Subcutaneous adipose tissue (tissue), 4 donors: Measurements from ENCODE around the gene SLC12A7. TPM values are rescaled to one million over a fixed set of nuclear protein-coding genes. Genes with fewer than 3 reads are reported as not detected.

ENCODE experiments used
- total RNA-seq, 4 donors: library from RNA; depleted of rRNA; stranded (reverse); fragments of >200 nt; gene quantifications; one replicate each; pipeline ENCODE4 v1.1.0, GENCODE V29; 2016
- TF ChIP-seq, protein P1 (sequence below): fragments of 450-650 bp; IDR thresholded peaks from one replicate; pipeline ENCODE4 v1.5.1; 2016; ENCODE audit warnings: low read depth, mild to moderate bottlenecking, control low read depth, antibody characterized with exemption, moderate library complexity

Gene SLC12A7
- total RNA-seq, 4 donors from 2014 or later = 12.9 to 34.3 (median 20.7) TPM

DNA sequence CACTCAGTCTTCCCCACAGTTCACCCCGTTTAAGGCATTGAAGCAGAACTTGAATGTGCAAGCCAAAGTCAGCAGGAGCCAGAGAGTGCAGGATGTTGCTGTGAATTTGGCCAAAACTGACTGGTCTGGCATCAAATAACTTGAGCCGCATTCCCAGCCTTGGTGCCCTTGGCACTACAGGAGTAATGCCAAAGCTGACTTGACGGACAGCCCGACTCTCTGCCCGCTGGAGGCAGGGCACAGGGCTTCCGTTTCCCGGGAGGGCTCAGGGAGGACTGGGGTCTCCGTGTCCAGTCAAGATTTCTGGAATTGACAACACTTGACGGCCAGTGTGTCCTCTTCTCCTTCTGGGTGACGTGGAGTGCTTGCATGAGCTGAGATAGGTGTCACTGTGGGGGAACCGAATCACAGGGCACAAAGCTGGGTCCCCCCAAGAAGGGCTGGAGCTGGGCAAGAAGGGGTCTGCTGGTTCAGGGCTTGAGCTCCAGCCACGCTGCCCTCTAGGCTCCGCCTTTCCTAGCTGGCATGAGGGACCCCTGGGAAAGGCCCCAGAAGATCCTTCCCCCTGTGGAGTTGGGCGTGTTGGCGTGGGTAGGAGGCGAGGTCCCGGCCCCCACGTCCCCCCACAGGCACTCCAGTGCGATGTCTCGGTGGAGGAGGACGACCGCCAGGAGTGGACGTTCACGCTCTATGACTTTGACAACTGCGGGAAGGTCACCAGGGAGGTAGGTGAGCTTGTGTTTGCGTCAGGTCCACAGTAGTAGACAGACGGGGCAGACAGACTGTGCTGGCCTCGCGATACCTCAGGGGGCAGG lies 78.0 kb downstream of the SLC12A7 start:
- TF ChIP-seq, protein P1, sequence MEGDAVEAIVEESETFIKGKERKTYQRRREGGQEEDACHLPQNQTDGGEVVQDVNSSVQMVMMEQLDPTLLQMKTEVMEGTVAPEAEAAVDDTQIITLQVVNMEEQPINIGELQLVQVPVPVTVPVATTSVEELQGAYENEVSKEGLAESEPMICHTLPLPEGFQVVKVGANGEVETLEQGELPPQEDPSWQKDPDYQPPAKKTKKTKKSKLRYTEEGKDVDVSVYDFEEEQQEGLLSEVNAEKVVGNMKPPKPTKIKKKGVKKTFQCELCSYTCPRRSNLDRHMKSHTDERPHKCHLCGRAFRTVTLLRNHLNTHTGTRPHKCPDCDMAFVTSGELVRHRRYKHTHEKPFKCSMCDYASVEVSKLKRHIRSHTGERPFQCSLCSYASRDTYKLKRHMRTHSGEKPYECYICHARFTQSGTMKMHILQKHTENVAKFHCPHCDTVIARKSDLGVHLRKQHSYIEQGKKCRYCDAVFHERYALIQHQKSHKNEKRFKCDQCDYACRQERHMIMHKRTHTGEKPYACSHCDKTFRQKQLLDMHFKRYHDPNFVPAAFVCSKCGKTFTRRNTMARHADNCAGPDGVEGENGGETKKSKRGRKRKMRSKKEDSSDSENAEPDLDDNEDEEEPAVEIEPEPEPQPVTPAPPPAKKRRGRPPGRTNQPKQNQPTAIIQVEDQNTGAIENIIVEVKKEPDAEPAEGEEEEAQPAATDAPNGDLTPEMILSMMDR = no peak

DNA sequence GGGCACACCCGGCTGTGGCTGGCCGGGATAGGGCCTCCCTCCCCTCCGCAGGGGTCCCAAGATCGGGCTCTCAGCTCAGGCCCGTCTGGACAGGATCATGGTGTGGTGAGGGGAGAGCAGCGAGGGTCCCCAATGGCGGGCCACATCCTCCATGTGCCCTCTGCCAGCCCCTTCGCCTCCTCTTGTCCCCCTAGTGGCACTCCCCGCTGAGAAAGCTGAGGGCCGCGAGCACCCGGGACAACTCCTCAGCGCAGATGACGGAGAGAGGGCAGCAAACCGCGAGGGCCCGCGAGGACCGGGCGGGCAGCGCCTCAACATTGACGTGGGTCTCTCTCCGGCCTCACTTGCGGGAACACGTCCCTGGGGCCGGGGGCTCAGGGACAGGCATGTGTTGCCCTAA lies 78.7 kb downstream of the SLC12A7 start:
- TF ChIP-seq, protein P1 = no peak

DNA sequence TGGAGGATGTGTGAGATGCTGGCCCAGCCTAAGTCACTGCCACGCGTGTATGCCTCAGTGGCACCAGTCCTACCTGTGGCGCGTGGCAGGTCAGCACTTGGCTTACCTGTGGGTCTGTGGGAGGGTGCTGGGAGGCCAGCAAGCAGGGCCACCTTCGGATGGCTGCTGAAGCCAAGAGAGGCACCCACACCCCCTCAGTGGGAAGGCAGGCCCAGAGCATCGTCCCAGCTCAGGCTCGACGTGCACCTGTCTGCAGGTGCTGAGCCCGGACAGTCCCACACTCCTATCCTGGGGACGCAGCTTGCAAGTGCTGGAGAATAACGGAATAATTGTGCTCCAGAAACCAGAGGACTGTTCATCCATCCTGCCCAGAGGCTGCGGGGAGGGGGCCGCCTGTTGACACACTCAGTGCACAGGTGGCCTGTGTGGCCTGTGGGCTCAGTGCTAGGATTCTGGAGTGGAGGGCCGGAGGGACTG lies 79.3 kb downstream of the SLC12A7 start:
- TF ChIP-seq, protein P1 = no peak

DNA sequence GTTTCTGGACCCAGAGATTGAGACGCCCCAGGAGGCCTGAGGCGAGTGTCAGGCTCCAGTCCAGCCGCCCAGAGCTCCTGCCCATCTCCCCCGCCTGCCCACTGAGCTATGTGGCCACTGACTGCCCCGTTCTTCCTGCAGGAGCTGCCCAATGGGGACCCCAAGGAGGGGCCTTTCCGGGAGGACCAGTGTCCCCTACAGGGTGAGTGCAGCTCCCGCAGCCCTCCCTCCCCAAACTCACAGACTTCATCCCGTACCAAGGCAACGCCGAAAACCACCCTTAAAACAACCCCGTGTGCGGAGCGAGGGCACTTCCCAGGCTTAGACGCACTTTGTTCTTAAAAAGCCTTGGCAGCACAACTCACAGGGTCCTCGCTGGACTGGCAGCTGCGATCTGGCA lies 79.9 kb downstream of the SLC12A7 start:
- TF ChIP-seq, protein P1 = no peak

DNA sequence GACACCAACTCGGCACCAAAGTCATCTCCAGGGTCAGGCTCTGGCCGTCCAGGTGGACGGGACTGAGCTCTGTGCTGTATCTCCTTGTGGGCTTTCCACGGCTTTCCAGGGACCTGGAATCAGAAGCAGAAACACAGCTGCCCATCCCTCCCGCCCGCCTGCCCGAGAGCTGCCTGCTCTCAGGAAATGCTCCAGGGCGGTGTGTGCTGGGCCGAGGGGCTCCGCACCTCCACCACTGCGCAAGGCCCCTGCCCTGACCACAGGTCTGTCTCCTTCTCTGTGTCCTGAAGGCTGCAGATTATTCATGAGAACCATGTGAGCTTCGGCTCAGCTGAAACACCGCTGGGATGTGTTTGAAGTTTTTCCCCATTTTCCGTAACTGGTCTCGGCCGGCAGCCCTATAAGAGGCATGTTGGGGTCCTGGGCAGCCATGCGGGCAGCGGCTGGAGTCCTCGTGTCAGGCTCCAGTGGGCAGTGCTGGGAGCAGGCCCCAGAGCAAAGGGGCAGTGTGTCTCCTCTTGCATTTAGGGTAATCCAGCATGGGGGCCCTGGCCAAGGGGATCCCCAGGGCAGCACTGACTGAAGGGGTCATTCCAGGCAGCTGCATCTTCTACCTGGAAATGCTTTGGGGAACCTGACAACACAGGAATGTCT lies 80.4 kb downstream of the SLC12A7 start:
- TF ChIP-seq, protein P1 = no peak

DNA sequence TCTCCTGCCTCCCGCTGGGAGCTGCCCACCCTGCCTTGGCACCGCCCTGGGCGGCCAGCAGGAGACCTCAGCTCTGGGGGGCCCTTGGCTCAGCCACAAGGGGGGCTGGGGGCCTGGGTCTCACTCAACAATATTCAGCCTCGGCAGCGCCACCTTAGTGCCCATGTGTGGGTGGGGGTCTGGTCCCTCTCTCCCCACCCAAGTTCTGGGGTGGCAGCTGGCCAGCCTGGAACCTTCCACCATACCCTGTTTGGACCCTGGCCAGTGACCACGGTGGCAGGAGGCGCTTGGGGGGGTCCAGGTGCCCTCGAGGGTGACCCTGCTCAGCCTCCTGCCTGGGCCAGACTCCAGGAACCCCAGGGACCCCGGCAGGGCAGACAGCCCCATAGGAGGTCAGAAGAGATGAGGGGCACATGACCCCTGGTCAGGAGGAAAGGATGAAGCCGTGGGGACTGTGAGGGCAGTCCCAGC lies 81.0 kb downstream of the SLC12A7 start:
- TF ChIP-seq, protein P1 = no peak

DNA sequence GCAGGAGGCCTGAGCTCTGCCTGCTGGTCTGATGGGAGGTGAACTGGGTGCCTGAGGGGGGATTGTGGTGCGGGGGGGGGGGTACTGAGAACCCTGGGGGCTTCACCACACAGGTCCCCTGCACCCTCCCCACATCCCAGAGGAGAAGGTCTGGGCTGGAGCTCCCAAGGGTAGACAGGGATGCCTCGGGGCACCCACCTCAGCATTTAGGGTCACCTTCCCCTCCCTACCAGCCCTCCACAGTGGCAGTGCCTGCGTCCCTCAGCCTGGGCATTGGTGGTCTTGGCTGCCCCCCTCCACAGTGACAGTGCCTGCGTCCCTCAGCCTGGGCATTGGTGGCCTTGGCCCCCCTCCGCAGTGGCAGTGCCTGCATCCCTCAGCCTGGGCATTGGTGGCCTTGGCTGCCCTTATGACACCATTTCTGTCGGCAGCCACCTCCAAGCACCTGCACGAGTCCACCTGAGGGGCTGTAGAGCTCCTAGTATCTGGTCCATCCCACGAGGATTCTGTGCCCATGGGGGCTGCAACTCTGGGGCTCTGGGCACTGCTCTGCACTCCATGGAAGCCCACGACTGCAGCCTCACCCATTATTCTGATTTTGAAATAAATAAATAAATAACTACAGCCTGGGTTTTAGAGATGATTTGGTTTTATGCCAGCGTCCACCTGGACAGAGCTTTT lies 81.8 kb downstream of the SLC12A7 start:
- TF ChIP-seq, protein P1 = no peak
